Hepatocyte (in vitro differentiated cells): ENCODE data around the gene SYNJ2BP.
"Not testable (repeated sequence)": the region's sequence is repeated elsewhere in the genome, so short reads cannot be mapped to it uniquely, and the experiment has no call there.

Experiments used
- EZH2 ChIP-seq: fragments of 200-600 bp; sonication (generic); IDR thresholded peaks from 2 replicates; pipeline ENCODE4 v1.6.1; 2016; ENCODE audit warnings: antibody characterized with exemption, mild to moderate bottlenecking, borderline replicate concordance
- EZH2phosphoT487 ChIP-seq: fragments of 200-600 bp; sonication (generic); IDR thresholded peaks from one replicate; pipeline ENCODE4 v1.6.1; 2018; ENCODE audit warnings: antibody characterized with exemption, mild to moderate bottlenecking, low read depth, moderate library complexity; ENCODE audit not compliant: unreplicated experiment, severe bottlenecking
- TF ChIP-seq, protein P1 (sequence below): fragments of 200-600 bp; sonication (generic); IDR thresholded peaks from 2 replicates; pipeline ENCODE4 v1.5.1; 2016; ENCODE audit warnings: antibody characterized with exemption, mild to moderate bottlenecking; ENCODE audit not compliant: poor library complexity

DNA sequence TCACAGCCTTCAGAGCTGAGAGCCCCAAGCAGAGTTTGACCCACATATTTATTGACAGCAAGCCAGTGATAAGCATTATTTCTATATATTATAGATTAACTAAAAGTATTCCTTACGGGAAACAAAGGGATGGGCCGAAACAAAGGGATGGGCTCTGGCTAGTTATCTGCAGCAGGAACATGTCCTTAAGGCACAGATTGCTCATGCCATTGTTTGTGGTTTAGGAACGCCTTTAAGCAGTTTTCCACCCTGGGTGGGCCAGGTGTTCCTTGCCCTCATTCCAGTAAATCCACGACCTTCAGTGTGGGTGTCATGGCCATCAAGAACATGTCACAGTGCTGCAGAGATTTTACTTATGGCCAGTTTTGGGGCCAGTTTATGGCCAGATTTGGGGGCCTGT is 9.7 kb upstream of the SYNJ2BP start:
- TF ChIP-seq, protein P1, sequence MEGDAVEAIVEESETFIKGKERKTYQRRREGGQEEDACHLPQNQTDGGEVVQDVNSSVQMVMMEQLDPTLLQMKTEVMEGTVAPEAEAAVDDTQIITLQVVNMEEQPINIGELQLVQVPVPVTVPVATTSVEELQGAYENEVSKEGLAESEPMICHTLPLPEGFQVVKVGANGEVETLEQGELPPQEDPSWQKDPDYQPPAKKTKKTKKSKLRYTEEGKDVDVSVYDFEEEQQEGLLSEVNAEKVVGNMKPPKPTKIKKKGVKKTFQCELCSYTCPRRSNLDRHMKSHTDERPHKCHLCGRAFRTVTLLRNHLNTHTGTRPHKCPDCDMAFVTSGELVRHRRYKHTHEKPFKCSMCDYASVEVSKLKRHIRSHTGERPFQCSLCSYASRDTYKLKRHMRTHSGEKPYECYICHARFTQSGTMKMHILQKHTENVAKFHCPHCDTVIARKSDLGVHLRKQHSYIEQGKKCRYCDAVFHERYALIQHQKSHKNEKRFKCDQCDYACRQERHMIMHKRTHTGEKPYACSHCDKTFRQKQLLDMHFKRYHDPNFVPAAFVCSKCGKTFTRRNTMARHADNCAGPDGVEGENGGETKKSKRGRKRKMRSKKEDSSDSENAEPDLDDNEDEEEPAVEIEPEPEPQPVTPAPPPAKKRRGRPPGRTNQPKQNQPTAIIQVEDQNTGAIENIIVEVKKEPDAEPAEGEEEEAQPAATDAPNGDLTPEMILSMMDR: not testable (repeated sequence)
- TF ChIP-seq EZH2, EZH2phosphoT487: not testable (repeated sequence)
